GM19193 (cell line): ENCODE data around the gene PEAK3.

Experiments
- POLR2A ChIP-seq: IDR thresholded peaks from 4 replicates; pipeline ENCODE4 v1.6.1; 2011; ENCODE audit not compliant: insufficient read depth, insufficient read length; ENCODE audit errors: extremely low read depth

Gene PEAK3

DNA sequence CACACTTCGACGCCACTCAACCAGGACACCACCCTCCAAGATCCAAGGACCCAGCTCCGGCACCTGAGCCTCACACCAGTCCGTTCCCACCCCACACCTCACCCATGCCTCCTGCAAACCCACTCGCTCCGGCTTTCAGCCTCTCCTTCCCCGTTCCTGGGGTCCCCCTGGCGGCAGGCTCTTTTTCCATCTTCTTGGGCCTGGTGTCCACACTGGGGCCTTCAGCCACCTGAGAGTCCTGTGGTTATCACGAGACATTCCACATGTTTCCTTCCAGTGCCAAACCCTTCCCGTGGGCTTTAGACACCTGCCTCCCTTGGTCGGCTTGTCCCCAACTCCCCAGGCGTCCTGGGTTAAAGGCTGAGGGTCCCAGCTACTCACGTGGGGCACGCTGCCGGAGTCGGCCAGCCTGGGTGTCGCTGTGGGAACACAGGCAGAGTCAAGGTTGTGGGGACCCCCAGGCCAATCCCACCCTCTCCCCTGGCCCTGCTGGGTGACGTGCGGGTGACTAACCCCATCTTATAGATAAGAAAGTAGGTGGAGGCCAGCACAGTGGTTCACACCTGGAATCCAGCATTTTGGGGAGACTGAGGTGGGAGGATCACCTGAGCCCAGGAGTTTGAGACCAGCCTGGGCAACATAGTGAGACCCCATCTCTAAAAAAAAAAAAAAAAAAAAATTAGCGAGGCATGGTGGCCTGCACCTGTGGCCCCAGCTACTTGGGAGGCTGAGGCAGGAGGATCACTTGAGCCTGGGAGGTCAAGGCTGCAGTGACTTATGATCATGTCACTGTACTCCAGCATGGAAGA, 27.7 kb downstream of the PEAK3 start:
- TF ChIP-seq POLR2A, result no peak

DNA sequence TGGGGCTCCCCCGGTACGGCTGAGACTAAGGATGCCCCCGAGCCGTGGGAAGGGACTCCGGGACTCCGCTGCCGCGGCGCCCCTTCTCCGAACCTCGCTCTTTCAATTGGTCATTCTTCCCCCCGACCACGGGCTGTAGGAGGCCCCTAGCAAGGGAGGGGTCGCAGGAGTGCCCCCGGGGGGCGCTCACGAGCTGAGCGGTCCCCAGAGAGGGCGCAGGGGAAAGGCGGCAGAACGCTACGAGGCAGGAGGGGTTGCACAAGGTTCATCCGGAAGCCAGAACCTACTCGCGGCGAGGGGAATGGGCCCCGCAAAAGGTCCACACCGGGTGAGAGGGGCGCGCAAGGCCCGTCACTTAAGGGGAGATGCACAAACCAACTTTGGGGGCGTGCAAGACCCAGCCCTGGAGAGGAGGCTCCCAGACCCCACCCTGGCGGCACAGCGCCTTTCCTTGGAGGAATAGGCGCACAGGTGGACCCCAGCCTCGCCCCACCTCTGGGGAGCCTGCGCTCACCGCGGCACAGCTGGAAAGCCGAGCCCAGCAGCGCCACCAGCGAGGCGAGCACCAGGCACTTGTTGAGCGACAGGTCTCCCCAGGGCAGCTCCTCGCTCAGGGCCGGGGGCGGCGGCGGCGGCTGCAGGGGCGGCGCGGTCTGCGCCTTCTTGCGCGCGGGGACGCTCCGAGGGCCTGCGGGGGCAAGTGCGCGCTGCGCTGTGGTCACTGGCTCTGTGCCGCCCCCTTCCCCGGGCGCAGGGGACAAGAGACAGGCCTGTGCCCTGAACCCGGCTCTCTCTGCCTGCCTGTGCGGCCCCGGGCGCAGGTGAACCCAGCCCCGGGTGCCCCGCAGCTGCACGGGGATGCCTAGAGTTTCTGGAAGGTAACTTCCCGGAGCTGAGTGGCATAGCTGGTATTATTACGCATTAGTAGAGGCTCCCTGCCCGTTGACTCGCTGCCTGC, 28.6 kb downstream of the PEAK3 start:
- no peak for TF ChIP-seq POLR2A

DNA sequence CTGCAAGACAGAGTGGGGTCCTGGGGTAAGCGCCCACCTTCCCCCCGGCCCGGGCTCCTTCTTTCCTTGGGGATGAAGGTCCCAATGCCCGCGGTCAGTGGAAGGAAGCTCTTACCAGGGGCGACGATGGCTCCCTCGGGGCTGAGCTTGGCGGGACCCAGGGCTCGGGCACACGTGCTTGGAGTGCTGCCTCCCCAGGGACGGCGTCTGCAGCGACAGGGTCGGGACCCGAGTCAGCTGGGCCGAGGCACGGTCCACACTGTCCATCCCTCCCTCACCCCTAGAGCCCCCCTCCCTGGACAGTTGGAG, 29.2 kb downstream of the PEAK3 start:
- no peak for TF ChIP-seq POLR2A

DNA sequence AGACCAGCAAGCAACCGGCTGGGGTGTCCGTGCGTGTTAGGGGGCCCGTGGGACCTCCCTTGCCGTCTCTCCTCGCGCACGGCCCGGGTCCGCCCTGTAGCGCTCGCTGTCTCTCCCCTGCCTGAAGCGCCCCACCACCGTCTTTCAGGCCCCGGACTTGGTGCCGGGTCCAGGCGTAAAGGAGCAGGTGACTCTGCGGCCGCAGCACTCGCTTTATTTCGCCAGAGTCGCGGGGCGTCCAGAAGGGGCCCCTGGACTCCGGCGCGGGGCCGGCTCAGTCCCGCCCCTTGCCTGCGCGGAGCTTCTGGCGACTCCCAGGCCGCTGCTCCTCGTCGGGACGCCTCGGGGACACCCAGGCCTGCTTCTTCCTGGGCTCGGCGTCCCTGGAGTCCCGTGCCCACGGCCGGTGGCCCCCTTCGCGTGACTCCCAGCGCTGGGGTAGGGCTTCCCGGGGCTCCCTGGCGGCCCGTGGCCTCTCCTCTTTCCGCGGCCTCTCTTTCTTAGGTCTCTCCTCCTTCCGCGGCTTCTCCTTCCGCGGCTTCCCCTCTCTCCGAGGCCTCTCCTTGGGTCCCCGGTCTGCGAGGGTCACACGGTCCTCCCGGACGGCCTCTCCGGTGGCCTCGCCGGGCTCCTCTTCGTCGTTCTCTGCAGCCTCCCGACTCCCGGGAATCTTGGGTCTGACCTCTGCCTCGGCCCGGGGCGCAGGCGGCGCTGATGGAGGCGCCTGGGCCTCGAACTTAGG, 29.7 kb downstream of the PEAK3 start:
- TF ChIP-seq POLR2A, result no peak

DNA sequence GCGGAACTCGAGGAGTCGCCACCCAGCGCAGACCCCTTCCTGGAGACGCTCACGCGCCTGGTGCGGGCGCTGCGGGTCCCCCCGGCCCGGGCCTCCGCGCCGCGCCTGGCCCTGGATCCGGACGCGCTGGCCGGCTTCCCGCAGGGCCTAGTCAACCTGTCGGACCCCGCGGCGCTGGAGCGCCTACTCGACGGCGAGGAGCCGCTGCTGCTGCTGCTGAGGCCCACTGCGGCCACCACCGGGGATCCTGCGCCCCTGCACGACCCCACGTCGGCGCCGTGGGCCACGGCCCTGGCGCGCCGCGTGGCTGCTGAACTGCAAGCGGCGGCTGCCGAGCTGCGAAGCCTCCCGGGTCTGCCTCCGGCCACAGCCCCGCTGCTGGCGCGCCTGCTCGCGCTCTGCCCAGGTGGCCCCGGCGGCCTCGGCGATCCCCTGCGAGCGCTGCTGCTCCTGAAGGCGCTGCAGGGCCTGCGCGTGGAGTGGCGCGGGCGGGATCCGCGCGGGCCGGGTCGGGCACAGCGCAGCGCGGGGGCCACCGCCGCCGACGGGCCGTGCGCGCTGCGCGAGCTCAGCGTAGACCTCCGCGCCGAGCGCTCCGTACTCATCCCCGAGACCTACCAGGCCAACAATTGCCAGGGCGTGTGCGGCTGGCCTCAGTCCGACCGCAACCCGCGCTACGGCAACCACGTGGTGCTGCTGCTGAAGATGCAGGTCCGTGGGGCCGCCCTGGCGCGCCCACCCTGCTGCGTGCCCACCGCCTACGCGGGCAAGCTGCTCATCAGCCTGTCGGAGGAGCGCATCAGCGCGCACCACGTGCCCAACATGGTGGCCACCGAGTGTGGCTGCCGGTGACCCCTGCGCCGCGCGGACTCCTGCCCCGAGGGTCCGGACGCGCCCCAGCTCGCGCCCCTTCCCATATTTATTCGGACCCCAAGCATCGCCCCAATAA, 30.6 kb downstream of the PEAK3 start:
- TF ChIP-seq POLR2A, result no peak

DNA sequence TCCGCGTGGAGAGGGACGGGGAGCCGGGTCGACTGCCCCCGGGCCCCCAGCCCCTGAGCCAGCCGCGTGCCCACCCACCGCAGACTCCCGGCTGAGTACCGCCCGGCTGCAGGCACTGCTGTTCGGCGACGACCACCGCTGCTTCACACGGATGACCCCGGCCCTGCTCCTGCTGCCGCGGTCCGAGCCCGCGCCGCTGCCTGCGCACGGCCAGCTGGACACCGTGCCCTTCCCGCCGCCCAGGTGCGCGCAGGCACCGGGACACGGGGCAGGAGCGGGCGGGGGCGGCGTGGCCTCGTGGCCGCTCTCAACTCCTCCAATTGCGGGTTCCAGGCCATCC, 31.2 kb downstream of the PEAK3 start:
- TF ChIP-seq POLR2A, result no peak

DNA sequence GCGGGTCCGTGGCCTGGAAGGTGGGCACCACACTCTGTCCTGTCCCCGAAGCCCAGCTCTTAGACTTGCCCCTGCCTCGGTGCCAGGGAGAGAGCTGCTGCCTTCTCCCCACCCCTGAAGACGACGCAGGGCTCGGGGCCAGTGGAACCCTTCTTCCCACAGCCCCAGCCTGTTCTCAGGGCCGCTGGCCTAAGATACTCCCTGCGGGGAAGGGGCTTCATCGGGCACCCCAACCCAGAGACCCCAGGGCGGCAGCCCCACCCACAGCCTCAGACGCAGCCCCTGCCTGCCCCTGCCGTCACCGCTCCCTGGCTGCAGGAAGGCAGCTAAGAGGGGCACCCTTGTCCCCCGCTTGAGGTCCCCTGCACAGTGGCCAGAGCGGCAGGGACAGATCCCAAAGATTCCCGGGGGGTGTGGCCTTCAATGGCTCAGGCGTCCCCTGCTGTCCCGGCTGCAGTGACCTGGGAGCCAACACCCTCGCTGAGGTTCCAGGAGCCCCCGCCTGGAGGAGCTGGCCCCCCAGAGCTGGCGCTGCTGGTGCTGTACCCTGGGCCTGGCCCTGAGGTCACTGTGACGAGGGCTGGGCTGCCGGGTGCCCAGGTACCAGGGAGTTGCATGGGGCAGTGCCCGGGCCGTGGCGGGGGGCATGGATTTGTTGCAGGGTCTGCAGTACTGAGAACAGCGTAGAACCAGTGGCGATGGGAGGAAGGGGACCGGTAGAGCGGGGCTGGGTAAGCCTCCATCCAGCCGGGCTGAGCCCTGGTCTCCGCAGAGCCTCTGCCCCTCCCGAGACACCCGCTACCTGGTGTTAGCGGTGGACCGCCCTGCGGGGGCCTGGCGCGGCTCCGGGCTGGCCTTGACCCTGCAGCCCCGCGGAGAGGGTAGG, 31.9 kb downstream of the PEAK3 start:
- TF ChIP-seq POLR2A, result no peak

DNA sequence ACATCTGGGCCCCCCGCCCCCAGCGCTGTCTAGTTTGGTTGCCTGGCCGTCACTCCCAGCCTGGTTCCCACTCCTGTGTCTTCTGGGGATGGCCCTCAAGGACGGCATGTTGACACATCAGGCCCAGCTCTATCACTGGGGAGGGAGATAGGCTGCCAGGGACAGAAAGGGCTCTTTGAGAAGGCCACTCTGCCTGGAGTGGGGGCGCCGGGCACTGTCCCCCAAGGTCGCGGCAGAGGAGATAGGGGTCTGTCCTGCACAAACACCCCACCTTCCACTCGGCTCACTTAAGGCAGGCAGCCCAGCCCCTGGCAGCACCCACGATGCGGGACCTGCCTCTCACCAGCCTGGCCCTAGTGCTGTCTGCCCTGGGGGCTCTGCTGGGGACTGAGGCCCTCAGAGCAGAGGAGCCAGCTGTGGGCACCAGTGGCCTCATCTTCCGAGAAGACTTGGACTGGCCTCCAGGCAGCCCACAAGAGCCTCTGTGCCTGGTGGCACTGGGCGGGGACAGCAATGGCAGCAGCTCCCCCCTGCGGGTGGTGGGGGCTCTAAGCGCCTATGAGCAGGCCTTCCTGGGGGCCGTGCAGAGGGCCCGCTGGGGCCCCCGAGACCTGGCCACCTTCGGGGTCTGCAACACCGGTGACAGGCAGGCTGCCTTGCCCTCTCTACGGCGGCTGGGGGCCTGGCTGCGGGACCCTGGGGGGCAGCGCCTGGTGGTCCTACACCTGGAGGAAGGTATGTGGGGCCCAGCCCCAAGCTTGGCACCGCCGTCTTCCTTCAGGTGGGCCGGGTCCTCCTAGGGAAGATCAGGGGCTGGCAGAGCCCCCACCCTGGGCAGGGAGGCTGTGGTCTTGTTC, 32.7 kb downstream of the PEAK3 start, which contains the start of gene AMH:
TSS of gene AMH (plus strand) at position 314 of the 857 bp plus-strand sequence. CDS start at position 324, 10 bp downstream.
- peak; percentile 10 for TF ChIP-seq POLR2A

DNA sequence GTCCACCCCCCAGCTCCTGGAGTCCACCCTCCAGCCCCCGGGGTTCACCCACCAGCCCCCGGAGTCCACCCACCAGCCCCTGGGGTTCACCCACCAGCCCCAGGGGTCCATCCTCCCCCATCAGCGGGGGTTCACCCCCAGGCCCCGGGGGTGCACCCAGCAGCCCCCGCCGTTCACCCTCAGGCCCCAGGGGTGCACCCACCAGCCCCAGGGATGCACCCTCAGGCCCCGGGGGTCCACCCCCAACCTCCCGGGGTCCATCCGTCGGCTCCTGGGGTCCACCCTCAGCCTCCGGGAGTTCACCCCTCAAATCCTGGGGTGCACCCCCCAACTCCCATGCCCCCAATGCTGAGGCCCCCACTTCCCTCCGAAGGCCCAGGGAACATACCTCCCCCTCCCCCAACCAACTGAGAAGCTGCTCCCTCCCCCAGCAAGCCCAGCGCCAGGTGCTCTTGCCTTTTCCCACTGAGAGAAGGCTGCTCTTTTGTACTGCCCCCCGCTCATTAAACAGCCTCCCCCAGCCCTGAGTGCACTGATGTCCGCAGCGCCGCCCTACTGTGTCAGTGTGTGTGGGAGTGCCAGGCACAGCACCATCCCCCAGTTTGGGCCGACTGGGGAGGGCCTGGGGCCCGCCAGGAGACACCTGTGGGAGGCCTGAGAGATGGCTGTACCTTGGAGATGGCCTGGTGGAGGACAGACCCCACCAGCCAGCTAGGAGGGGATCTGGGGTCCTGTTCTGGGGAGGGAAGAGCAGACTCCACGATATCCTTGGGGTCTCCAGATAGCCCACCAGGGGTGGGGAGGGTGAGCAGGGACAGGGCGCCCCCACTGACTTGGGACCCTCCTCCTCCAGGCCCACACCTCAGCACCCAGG, 33.6 kb downstream of the PEAK3 start:
- no peak for TF ChIP-seq POLR2A

DNA sequence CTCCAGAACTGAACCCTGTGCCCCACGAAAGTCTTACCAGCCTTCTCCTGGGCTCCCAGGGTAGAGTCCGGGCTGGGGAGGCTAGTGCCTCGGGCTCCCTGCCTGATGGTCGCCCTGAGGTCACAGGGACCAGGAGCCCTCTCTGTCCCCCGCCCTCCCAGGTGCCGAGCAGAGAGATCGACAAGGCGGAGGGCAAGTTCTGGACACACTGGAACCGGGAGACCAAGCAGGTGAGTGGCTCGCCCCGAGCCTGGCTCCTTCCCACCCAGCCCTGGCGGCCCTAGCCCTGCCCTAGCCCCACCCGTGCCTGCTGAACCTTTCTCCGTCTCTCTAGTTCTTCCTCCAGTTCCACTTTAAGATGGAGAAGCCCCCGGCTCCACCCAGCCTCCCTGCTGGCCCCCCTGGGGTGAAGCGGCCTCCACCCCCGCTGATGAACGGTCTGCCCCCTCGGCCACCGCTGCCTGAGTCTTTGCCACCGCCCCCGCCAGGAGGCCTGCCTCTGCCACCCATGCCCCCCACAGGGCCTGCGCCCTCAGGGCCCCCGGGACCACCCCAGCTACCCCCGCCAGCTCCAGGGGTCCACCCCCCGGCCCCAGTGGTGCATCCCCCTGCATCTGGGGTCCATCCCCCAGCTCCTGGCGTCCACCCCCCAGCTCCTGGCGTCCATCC, 34.4 kb downstream of the PEAK3 start:
- TF ChIP-seq POLR2A, result peak; percentile 10
